Measurements from ENCODE around the gene RFPL1.

- TF ChIP-seq EZH2 (IDR thresholded peaks at IDR 0.05; ENCODE audit: low read depth, unreplicated experiment) = no peak
- no peak for TF ChIP-seq POLR2AphosphoS5 (IDR thresholded peaks at IDR 0.05; ENCODE audit: low read depth)
- TF ChIP-seq JUNB (IDR thresholded peaks at IDR 0.05; ENCODE audit: unreplicated experiment) = no peak
- TF ChIP-seq CTCF (conservative IDR thresholded peaks at IDR 0.05; ENCODE audit: low read depth in 2 of 2) = no peak
- no peak for TF ChIP-seq REST (IDR thresholded peaks at IDR 0.05; ENCODE audit: unreplicated experiment)
- no peak for TF ChIP-seq EZH2phosphoT487 (IDR thresholded peaks at IDR 0.05; ENCODE audit: unreplicated experiment)
Observed at GRCh38 chr22:29408940-29409339, 29.4 kb upstream of the RFPL1 start.
